GM19099 (cell line): ENCODE measurements around the gene NFIB.

Experiments used
- POLR2A ChIP-seq: IDR thresholded peaks from 3 replicates; pipeline ENCODE4 v1.6.1; 2011; ENCODE audit warnings: low read depth; ENCODE audit not compliant: insufficient read length; ENCODE audit errors: extremely low read depth

NFIB gene

GRCh38 chr9:14263707-14264483, 50.0 kb downstream of the NFIB start:
- TF ChIP-seq POLR2A: no peak

- no peak for TF ChIP-seq POLR2A
These were observed 51.1 kb downstream of the NFIB start for GRCh38 chr9:14262827-14263226.

- TF ChIP-seq POLR2A: no peak
These were observed 52.3 kb downstream of the NFIB start for GRCh38 chr9:14261616-14262015.

GRCh38 chr9:14260101-14260500, 53.8 kb downstream of the NFIB start:
- TF ChIP-seq POLR2A: no peak

- no peak for TF ChIP-seq POLR2A
These were observed 55.2 kb downstream of the NFIB start for GRCh38 chr9:14258660-14259239.

GRCh38 chr9:14258156-14258555, 55.8 kb downstream of the NFIB start:
- TF ChIP-seq POLR2A: no peak

- no peak for TF ChIP-seq POLR2A
These were observed 57.4 kb downstream of the NFIB start for GRCh38 chr9:14256588-14256987.

- TF ChIP-seq POLR2A: no peak
These were observed 62.5 kb downstream of the NFIB start for GRCh38 chr9:14251154-14252071.

- TF ChIP-seq POLR2A: no peak
These were observed 63.2 kb downstream of the NFIB start for GRCh38 chr9:14250794-14251153.

- TF ChIP-seq POLR2A: no peak
These were observed 64.4 kb downstream of the NFIB start for GRCh38 chr9:14249527-14249926.

- no peak for TF ChIP-seq POLR2A
These were observed 65.8 kb downstream of the NFIB start for GRCh38 chr9:14248149-14248548.

GRCh38 chr9:14247577-14247976, 66.4 kb downstream of the NFIB start:
- no peak for TF ChIP-seq POLR2A

GRCh38 chr9:14246951-14247350, 67.0 kb downstream of the NFIB start:
- no peak for TF ChIP-seq POLR2A

GRCh38 chr9:14245901-14246525, 67.9 kb downstream of the NFIB start:
- TF ChIP-seq POLR2A: no peak

GRCh38 chr9:14243514-14244042, 70.4 kb downstream of the NFIB start:
- no peak for TF ChIP-seq POLR2A
